NCI-H2227 treated with DMSO at 0.1 percent for 48 hours (cell line): ENCODE measurements around the gene SLC8A2.
A peak's percentile ranks its signal among the peaks of the same experiment; 100 is the strongest.
"Not testable (repeated sequence)": the region's sequence is repeated elsewhere in the genome, so short reads cannot be mapped to it uniquely, and the experiment has no call there.

Experiments
- DNase-seq: peaks from one replicate; lab custom pipeline; 2025; lab: John Stamatoyannopoulos, UW

Gene SLC8A2

DNA sequence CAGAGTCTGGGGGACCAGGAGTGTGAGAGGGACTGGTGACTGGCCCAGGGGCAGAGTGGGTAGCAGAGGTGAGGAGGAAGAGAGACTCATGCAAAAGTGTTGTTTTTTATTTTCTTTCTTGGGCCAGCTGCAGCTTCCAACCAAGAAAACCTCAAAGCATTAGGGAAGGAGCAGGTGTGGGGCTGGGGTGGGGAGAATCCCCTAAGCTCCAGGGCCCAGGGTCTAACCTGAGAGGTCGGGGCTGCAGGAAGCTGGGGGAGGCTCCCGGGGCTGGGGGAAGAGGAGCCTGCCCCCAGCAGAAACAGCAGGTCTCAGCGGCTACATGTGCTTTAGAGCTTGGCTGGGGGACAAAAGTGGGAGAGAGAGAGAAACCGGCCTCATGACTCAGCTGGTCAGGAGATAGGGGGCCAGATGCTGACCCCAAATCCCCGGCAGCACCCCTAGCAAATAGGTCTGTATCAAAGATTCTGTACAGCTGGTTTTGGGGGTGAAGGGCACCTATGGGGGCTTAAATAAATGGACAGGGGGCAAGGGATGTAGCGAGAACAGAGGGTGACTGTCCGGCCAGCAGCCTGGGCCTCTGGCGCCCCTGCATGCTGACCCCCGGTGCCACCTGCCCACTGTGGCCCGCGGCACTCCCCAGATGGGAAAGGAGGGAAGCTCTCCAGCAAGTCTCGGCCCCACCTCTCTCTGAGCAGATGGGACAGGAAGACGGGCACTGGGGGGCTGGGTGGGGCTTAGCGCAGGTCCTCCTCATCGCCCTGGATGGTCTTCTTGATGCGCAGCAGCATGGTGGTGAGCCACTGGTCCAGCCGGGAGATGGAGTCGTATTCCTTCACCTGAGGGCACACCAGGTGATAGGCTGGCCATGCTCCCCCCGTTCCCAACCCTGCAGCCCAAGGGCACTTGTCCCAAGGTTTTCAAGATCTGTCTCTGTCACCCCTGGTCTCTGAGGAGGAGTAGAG is 16.1 kb upstream of the SLC8A2 start:
- no peak for DNase-seq

DNA sequence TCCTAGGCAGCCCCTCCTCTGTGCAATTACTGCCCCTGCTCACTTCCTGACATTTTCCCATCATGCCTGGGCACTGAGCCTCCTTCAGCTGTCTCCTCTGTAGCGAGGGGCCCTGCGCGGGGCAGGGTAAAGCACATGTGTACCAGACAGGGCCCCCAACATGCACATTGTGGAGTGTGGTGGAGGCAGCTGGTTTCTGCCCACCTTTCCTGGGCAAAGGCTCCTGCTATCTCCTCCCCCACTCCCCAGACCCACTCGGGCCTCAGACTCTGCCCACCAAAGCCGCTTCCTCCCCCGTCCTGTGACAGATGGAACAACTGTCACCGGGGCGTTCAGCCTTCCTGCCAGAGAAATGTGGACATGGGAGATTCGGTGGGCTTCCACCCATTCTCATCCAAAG is 15.2 kb upstream of the SLC8A2 start:
- DNase-seq = no peak

DNA sequence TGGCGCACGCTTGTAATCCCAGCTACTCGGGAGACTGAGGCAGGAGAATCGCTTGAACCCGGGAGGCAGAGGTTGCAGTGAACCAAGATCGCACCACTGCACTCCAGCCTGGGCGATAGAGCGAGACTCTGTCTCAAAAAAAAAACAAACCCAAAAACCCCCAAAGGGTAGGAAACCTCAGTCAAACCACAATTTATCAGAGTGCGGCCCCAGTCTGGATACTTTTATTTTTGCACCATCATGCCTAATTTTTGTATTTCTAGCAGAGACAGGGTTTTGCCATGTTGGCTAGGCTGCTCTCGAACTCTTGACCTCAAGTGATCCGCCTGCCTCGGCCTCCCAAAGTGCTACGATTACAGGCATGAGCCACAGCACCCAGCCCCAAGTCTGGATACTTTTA is 14.5 kb upstream of the SLC8A2 start:
- not testable (repeated sequence) for DNase-seq

DNA sequence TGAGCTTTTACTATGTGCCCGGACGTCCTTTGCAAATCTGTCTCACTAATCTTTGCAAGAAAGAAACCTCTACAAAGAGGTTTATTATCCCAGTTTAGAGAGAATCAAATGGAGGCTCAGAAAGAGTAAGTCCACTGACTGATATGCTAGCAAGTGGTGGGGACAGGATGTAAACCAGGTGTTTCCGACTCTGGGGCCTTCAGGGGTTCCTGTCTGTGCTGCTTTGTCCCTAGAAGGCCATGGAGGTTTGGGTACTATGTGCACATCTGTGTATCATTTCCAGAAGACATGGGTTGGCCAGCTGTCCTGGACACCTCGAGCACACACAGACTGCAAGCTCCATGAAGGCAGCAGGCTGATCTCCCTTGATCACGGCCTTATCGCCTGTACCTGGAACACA is 13.5 kb upstream of the SLC8A2 start:
- DNase-seq = no peak

DNA sequence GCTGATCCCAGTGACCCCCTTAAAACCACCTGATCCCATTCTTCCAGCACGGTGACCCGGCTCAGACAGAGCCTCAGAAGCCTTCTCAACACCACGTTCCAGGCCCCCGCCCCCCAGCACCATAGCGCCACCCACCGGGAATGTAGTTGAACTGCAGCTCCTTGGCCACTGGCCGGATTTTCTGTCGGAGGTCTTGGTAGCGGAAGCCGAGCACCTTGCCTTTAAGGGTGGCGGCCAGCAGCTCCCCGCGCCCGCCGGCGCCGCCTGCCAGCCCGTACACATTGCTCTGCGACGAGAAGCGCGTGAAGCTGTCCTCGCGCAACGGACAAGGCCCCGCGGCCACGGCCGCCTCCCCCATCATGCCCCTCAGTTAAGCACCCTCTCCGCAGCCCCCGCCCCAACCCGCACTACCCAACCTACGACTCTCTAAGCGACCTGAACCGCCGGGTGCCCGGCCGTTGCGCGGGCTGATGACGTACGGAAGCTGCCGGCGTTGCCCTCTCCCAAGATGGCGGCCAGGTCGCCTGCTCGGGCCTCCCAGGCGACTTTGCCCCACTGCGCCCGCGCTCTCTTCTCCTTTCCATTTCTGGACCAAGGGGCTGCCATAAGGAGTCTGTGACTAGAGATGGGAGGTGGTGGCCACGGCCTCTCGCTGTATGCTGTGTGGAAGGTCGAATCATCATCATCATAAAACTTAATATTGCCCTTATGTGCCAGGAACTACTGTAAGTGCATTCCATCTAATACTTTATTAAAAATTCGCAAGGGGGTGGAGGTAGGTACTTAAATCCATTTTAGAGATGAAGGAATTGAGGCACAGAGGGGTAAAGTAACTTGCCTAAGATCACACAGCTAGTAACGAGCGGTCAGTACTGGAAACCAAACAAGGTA is 12.4 kb upstream of the SLC8A2 start, which contains the start of gene KPTN:
TSS of gene KPTN (minus strand) at position 420 of the 891 bp plus-strand sequence. CDS start at position 361, 59 bp downstream.
- DNase-seq = peak; percentile 85

DNA sequence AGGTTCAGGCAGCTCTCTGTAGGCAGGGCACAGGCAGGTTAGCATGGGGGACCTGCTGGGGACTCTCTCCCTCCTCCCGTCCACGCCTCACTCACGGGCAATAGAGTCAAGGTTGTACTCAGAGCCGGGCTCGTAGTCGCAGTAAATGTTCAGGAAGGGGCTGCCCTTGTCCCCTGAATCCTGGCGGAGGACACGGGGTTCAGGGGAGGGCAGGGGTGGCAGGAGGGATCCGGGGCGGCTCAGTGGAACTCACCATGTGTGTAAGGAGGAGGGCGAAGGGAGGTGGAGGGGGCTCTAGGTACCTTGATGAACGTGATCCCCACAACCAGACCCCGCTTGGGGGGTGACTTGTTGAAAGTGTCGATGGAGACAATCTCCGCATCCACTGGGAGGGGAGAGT is 11.5 kb upstream of the SLC8A2 start:
- DNase-seq = no peak

DNA sequence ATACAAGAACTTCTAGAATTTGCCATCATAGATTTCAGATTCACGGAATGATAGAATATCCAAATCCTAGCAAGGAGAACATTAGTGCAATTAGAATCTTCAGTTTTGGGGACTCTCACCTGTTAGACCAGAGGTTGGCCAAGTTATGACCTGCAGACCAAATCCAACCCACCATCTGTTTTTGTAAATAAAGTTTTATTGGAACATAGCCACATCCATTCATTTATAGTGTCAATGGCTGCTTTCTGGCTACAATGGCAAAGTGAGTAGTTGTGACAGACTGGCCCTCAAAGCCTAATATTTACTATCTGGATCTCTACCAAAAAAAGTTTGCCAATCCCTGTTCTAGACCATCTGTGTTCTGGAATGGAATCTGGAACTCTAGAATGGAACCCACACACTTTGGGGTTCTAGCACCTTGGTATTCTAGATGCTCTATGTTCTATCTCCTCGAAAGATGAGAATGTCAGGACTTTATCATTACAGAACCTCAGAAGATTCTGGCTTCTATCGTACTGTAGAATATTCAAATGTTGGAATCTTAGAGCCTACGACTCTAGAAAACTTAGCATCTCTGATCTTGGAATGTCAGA is 9.9 kb upstream of the SLC8A2 start:
- DNase-seq = no peak

DNA sequence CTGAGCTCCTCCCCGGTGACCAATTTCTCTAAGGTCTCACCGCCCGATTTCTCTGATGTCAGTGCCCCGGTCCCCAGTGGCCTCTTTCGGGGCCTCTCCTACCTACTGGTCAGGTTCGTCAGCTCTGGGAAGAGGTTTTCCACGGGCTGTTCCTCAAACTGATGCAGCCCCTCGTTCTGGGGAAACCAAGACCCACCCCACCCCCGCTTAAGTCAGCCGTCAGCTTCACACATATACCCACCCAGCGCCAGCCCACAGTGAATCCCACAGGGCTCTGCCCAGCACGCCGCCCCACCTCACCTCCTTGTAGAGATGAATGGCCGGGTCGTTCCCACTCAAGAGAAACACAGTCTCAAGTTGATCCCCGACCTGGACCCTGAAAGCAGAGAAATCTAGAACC is 9.0 kb upstream of the SLC8A2 start:
- DNase-seq = no peak

DNA sequence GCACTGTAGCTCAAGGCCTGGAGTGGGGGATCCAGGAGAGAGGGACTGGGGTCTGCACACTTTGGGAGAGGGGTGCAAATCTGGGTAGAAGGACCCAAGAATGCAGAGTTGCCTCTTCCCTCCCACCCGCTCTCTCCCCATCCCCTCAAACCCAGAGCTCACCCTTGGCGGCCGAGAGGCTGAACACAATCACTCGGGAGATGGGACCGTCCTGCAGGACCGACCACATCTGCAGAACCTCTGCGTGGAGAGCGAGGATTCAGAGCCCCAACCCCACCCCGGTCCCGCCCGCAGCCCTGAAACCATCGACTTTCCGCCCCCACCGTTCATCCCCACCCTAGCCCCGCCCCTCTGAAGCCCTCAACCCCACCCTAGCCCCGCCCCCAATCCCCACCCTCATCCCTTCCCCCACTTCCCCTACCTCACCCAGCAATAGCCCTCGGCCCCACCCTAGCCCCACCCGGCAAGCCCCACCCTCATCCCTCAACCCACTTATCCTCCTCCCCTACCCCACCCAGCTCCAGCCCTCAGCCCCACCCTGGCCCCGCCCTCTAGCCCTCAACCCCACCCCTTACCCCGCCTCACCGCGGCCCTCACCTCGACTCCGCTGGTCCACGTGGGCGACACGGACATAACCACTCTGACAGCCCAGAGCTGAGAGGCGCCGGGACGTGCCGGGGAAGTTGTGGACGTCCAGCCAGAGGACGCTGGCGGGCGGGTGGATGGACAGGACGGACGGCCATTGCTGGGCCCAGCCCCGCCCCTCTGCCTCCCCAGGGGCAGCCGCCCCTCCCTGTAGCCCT is 8.2 kb upstream of the SLC8A2 start:
- DNase-seq = no peak

DNA sequence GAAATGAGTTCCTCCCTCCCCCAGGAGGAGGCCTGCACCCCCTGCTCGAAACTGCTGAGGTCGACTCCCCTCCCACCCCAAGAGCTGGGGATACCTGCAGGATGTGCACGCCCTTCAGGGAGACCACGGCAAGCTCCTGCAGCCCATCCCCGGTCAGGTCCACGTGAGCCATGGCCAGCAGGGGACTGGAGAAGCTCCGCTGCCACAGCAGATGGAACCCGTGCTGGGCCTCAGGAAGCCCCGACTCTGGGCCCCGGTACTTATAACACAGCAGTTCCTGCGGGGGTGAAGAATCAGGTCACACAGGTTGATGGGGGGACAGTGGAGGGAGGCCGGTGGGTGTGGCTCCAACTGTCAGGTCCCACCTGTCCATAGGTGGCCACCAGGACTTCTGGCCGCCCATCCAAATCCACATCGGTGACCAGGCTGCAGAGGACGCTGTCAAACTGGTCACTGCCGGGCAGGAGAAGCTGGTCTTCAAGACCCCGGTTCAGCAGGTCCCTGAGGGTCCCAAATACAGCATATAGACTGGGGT is 4.8 kb upstream of the SLC8A2 start:
- DNase-seq = no peak

DNA sequence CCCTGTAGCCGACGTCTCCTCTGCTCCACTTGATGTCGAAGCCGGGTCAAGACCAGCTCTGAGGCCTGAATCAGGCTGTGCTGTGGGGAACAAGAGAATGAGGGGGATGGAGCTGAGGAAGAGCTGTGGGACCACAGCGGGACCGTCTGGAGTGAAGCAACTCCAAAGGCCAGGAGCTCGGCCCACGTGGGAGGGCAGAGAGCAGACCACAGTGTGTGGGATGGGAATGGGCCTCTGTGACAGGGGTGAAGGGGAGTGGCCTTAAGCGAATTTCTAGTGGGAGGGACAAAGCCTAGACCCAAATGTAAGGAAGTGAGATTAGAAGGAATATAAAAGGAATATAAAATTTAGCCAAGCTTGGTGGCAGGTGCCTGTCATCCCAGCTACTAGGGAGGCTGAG is 3.8 kb upstream of the SLC8A2 start:
- no peak for DNase-seq

DNA sequence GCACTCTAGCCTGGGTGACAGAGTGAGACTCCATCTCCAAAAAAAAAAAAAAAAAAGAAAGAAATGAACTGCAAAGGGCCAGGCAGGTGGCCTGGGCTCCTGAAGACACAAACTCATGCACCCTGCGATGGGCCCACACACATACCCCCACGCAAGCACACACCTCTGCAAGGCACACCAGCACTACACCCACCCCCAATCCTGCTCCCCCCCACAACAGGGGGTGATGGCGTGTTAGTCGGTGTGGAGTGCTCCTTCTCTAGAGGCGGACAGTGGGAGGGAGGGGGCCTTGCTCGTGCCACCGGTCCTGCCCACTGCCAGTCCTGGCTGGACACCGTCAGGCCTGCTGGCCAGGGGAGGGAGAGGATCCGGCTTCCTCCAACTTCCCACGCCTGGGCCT is 1.6 kb upstream of the SLC8A2 start:
- DNase-seq = no peak

DNA sequence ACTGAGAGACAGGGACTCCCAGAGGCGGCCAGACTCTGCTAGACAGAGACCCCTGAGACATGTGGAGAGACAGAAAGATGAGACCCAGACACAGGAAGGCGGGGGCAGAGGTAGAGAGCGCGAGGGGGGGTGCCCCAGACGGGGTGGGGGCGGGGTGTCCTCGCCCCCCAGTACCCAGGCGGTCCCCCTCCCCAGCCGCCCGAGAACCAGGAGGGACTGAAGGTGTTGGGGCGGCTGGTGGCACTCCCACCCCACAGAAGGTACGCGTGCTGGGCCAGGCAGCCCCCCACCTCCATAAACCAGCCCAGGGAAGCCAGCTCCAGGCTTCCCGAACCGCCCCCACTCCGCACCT is 336 bp downstream of the SLC8A2 start:
- DNase-seq = no peak

DNA sequence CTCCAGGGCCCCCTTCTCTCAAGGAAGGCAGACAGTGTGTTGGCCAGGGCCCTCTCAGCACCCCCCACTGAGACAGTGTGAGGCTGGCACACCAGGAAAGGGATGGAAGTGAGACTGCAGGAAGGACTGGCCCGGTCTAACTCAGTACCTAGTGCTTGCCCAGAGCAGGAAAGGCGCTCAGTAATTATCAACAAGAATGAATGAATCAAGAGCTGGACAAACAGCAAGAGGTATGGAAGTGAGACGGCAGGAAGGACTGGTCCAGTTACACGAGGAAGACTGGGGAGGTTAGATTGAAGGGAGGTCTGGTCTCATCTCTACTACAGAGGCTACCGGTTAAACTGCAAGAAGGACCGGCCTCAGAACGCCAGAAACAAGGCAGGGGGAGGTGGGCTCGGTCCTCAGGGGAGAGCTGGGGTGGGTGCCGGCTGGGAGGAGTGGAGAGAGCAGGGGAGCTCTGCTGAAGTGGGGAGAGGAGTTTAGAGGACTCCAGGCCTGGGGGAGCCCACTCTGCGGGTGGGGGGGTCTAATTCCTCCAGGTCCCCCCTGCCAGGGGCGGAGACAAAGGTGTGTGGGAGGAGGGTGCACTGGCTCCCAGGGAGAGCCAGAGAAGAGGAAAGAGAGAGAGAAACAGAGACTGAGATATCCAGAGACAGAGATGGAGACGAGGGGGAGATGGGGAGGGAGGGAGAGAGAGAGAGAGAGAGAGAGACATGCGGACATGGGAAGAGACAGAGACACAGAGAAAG is 1.1 kb downstream of the SLC8A2 start:
- DNase-seq = no peak

DNA sequence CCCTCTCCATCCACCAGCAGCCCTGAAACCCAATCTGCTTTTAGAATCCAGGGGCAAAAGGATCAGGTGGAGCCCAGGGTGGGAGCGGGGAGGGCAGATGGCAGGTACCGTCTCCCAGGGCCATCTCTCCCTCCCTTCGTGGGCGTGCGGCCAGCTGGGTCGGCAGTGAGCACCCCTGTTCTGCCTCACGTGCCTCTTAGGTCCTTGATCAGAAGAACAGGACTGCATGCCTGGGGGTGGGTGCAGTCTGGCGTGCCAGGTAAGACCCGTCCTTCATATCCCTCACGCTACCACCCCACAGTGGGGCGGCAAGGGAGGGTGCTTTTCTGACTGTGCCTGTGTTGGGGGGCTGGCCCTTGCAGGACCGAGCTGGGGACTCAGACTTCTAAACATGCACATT is 2.0 kb downstream of the SLC8A2 start:
- DNase-seq = no peak

DNA sequence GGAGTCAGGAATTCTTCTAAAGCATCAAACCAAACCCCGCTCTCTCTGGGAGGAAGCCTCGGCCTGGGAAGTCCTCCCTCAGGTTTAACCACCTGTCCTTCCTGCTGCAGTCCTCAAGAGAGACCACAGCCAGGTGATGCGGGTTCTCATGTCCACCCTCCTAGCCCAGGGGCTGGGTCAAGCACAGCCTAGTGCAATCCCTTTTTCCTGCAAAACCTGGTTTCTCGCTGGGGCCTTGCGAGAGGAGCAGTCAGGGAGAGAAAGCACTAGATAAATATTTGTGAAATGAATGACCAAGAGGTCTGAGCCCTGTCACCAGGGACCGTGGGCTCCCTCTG is 2.4 kb downstream of the SLC8A2 start:
- no peak for DNase-seq

DNA sequence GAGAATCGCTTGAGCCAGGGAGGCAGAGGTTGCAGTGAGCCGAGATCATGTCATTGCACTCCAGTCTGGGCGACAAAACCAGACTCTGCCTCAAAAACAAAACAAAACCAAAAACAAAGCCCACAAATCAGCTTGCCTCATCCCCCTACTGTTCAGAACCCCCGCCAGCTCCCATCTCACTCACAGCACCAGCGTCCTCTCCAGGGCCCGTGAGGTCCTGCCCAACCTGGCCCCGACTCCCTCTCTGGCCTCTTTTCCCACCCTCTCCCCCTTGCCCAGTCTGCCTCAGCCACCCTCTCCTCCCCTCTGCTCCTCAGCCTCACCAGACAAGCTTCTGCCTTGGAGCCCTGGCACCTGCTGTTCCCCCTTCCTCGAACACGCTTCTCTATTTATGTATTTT is 3.8 kb downstream of the SLC8A2 start:
- no peak for DNase-seq

DNA sequence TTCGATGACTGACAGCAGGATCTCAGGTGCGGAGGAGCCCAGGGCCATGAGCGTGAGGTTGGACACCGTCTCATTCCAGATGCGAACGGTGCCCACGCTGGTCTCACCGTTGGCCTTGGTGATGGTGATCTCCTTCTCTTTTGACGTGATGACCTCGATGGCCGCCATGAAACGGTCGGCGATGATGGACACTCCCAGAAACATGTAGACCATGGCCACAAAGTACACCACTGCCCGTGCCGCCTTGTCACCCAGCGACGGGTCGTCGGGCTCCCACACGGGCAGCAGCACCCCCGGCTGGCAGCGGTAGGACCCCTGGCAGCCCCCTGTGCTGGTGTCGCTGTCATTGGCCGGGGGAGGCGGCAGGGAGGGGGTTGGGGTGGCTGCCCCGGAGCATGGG is 5.7 kb downstream of the SLC8A2 start:
- DNase-seq = no peak

DNA sequence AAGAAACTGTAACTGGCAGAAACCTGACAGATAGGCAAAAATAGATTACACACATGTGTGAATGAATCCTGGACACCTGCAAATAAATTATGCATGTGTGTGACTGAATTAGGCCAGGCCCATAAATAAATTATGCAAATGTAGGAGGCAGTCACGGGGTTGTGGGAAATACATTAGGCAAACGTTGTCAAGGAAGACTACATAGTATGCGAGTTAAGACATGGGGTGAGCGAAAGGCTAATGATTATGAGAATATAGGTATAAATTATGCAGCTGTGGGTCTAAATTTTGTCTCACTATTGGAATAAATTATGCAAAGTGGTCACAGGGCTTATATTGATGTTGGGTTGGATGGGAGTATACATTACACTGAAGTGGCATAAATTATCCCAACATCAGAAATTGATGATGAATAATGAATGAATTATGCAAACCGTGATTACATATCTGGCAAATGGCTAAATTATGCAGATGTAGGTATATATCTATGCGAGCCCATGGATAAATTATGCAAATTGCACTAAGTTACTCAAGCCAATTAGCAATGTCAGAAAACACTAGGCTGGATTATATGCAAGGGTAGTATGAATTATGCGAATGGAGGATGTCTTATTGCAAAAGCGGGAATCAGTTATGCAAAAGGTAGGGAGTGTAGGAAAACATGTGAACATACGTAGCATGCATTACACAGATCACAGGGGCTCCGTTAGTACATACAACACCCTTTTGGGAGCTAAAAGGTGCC is 6.8 kb downstream of the SLC8A2 start:
- DNase-seq = no peak

DNA sequence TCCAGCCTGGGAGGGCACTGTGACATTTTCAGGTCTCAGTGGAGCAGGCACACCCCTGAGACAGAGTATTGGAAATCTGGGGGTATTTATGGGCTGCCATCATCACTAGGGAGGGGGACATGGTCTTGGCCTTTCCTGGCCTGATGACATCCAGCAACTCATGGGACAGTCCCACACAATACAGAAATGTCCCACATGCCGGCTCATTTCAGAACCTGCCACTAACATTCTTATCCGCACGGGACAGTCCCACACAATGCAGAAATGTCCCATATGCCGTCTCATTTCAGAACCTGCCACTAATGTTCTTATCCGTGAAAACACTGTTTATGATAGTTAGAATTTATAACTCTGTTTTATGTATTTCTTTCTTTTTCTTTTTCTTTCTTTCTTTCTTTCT is 9.8 kb downstream of the SLC8A2 start:
- DNase-seq = no peak
